Endodermal cell (in vitro differentiated cells): ENCODE data around the gene VAV2. TPM values are rescaled to one million over a fixed set of nuclear protein-coding genes. Genes with fewer than 3 reads are reported as not detected.

Experiments used
- DNase-seq: peaks from one replicate; pipeline ENCODE4 v3.0.0-alpha.2; 2017
- H3K27ac ChIP-seq: 2 replicates; pipeline ENCODE4 v1.5.1; 2013; ENCODE audit warnings: mild to moderate bottlenecking, low read depth, low read length, moderate library complexity
- H3K27me3 ChIP-seq: 2 replicates; pipeline ENCODE4 v1.6.1; 2013; ENCODE audit warnings: mild to moderate bottlenecking, low read length, moderate library complexity; ENCODE audit not compliant: insufficient read depth, control insufficient read depth, poor library complexity, severe bottlenecking
- H3K36me3 ChIP-seq: 2 replicates; pipeline ENCODE4 v1.7.0; 2013; ENCODE audit warnings: mild to moderate bottlenecking, low read length, moderate library complexity; ENCODE audit not compliant: control insufficient read depth, insufficient read depth
- H3K4me1 ChIP-seq: one replicate; pipeline ENCODE4 v1.7.0; 2013; ENCODE audit warnings: low read length; ENCODE audit not compliant: control insufficient read depth, insufficient read depth
- H3K4me3 ChIP-seq: 2 replicates; pipeline ENCODE4 v1.5.1; 2013; ENCODE audit warnings: mild to moderate bottlenecking, low read length, moderate library complexity
- H3K9ac ChIP-seq: 2 replicates; pipeline ENCODE4 v1.6.1; 2013; ENCODE audit warnings: mild to moderate bottlenecking, low read length, moderate library complexity; ENCODE audit not compliant: poor library complexity, severe bottlenecking; ENCODE audit errors: extremely low read depth
- H3K9me3 ChIP-seq: 2 replicates; pipeline ENCODE4 v1.6.1; 2013; ENCODE audit warnings: mild to moderate bottlenecking, low read length, moderate library complexity; ENCODE audit not compliant: control insufficient read depth
- H3K27ac Mint-ChIP-seq: 2 replicates; pipeline ENCODE4 v1.8.0; 2020; ENCODE audit warnings: mixed read lengths
- H3K27me3 Mint-ChIP-seq: 2 replicates; pipeline ENCODE4 v1.8.0; 2021; ENCODE audit warnings: mild to moderate bottlenecking, mixed read lengths; ENCODE audit not compliant: insufficient read depth
- H3K36me3 Mint-ChIP-seq: 2 replicates; pipeline ENCODE4 v1.8.0; 2020; ENCODE audit warnings: low read depth, mixed read lengths
- H3K4me1 Mint-ChIP-seq: 2 replicates; pipeline ENCODE4 v1.8.0; 2020; ENCODE audit warnings: mixed read lengths
- H3K4me3 Mint-ChIP-seq: 2 replicates; pipeline ENCODE4 v1.8.0; 2020; ENCODE audit warnings: mild to moderate bottlenecking, moderate library complexity, mixed read lengths
- H3K9me3 Mint-ChIP-seq: 2 replicates; pipeline ENCODE4 v1.8.0; 2020; ENCODE audit warnings: mild to moderate bottlenecking, mixed read lengths
- CTCF ChIP-seq: fragments of 200-600 bp; sonication (generic); conservative IDR thresholded peaks from 2 replicates; pipeline ENCODE4 v1.5.0; 2021; ENCODE audit warnings: antibody characterized with exemption, mild to moderate bottlenecking
- WGBS, 2 experiments: methylation state at CpG; one replicate each; pipeline versions ENCODE4 v1.1.5 to v1.1.7; 2013; ENCODE audit warnings: missing lambda C conversion rate in 2 of 2, mixed read lengths in 1 of 2; ENCODE audit not compliant: insufficient coverage in 1 of 2, insufficient read length in 1 of 2; 5-methylcytosine and 5-hydroxymethylcytosine counted together
- total RNA-seq, 2 donors: library from RNA; stranded (reverse); fragmentation: NEBNext Ultra II Directional in 1 of 2; extraction: Animal tissue kit (Norgen Biotek cat#: 25700) in 1 of 2; gene quantifications; 2 replicates in 1 of 2; 3 replicates in 1 of 2; pipeline ENCODE4 v1.2.1, GENCODE V29; 2021

VAV2 gene
- total RNA-seq, 2 donors from 2014 or later: 29.8 to 35.9 TPM

DNA sequence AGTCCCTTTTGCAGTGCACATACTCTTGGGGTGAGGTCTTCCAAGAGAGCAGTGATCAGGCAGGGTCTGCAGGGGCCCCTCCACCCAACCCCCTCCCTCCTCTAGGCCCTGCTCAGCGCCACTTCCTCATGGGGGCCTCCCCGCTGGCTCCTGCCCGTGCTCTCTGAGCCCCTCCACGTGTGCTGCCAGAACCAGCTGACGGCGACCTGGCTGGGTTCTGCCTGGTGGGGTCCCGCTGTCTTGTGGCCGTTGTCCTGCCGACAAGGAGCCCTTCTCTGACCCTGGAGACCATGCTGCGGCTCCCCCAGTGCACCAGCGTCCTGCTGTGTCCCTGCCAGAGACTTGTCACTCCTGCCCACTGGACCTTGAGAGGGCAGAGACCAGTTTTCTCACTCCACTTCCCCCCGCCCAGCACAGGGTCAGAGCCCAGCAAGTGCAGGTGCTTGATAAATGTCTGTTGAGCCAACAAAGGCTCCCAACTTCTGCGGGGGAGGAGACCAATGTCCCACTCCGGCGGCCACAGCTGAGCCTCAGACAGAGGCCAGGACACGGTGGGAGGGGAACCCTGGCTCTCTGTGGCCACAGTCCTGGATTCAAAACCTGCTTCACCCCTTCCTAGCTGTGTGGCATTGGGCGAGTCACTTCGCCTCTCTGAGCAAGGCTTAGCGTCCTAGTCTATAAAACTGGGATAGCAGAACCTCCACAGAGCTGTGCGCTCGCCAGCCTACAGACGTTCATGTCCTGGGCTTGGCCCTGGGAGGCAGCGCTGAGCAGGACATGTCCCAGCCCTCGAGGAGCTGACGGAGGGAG, 278.8 kb downstream of the VAV2 start:
- peak; percentile 25 for TF ChIP-seq CTCF
- H3K27ac ChIP-seq: no peak overlapping the region
- H3K4me1 Mint-ChIP-seq: peaks cover 3% of the 10 kb centered on the region
- H3K36me3 ChIP-seq: no peaks in the 10 kb centered on the region
- no peak overlapping the region for H3K4me3 Mint-ChIP-seq
- no peaks in the 10 kb centered on the region for H3K9me3 ChIP-seq
- H3K36me3 Mint-ChIP-seq: no peaks in the 10 kb centered on the region
- WGBS, 2 experiments: 81 to 86% methylated on average over 19 to 25 of the region's 25 CpGs
- no peaks in the 10 kb centered on the region for H3K9me3 Mint-ChIP-seq
- no peaks in the 10 kb centered on the region for H3K4me1 ChIP-seq
- peak; percentile 55 for DNase-seq
- H3K27me3 Mint-ChIP-seq: no peaks in the 10 kb centered on the region
- H3K27ac Mint-ChIP-seq: peak overlapping the region; percentile 30
- H3K9ac ChIP-seq: no peak overlapping the region
- H3K4me3 ChIP-seq: no peak overlapping the region
- no peaks in the 10 kb centered on the region for H3K27me3 ChIP-seq

DNA sequence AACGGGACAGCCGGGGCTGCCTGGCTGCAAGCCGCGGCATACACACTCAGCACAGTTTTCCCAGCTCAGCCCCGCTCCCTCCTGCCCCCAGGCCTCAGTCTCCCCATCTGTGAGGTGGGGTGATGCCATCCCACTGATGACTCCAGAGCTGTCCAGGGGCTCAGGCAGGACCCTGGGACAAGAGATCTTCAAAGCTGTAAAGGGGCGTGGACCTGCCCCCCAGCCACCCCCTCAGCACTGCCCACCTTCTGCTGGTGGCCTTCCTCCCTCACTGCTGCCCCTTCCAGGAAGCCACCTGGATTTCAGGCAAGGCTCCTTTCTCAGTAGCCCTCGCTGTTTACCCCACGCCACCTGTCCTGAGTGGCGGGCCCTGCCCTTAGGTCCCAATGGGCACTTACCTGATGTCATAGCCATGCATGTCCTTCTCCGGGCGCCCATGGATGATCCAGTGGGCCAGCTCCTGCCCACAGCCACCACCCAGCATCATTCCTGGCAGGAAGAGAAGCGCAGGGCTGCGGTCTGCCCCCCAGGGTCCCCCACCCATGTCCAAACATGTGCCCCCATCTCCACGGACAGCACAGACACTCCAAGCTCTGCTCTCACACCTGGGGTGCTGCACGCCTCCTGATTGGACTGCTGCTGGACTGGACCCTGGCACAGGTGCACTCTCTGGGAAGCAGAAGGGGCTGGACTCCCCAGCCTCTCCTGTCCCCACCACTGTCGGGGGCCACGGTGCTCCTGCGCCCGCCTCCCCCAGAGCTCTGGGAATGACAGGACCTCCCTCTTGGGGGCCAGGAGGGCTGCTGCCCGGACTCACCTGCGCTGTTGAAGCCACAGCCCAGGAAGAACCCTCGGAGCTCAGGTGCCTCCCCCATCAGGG, 279.7 kb downstream of the VAV2 start:
- Mint-ChIP-seq H3K27ac (peak overlapping the region; percentile 39), H3K4me3 (no peak overlapping the region), H3K4me1 (peaks cover 3% of the 10 kb centered on the region), H3K36me3 (no peaks in the 10 kb centered on the region), H3K9me3 (no peaks in the 10 kb centered on the region), H3K27me3 (no peaks in the 10 kb centered on the region)
- Histone ChIP-seq H3K4me1 (no peaks in the 10 kb centered on the region), H3K27ac (no peak overlapping the region), H3K27me3 (no peaks in the 10 kb centered on the region), H3K9me3 (no peaks in the 10 kb centered on the region), H3K9ac (no peak overlapping the region), H3K4me3 (no peak overlapping the region), H3K36me3 (no peaks in the 10 kb centered on the region)
- TF ChIP-seq CTCF: no peak
- DNase-seq: peak; percentile 43
- WGBS, 2 experiments: 92 to 97% methylated on average over 13 to 22 of the region's 22 CpGs

Other genes starting within 250 kb of the VAV2 start
- 10 to 100 TPM; 19.0 to 26.5 TPM for gene BRD3OS, start 33.2 kb upstream of the VAV2 start, total RNA-seq
- 100 to 1,000 TPM in 1 of 2 donors, 10 to 100 TPM in 1; 92.3 to 103 TPM for gene BRD3, start 75.7 kb upstream of the VAV2 start, total RNA-seq
- 10 to 100 TPM; 53.8 to 57.2 TPM for gene WDR5, start 143.8 kb upstream of the VAV2 start, total RNA-seq
- gene RNU6ATAC, start 172.2 kb upstream of the VAV2 start, total RNA-seq: 100 to 1,000 TPM; 115 to 156 TPM